Measurements from ENCODE around the gene RXRA. TPM values are rescaled to one million over a fixed set of nuclear protein-coding genes. Genes with fewer than 3 reads are reported as not detected.
A peak's percentile ranks its signal among the peaks of the same experiment; 100 is the strongest.

Gene RXRA
- total and polyA plus RNA-seq, 2 of the 13 experiments (the other 11 are each of a cell fraction or from before 2014, with no cell fraction given), result 18.9 to 29.2 TPM

DNA sequence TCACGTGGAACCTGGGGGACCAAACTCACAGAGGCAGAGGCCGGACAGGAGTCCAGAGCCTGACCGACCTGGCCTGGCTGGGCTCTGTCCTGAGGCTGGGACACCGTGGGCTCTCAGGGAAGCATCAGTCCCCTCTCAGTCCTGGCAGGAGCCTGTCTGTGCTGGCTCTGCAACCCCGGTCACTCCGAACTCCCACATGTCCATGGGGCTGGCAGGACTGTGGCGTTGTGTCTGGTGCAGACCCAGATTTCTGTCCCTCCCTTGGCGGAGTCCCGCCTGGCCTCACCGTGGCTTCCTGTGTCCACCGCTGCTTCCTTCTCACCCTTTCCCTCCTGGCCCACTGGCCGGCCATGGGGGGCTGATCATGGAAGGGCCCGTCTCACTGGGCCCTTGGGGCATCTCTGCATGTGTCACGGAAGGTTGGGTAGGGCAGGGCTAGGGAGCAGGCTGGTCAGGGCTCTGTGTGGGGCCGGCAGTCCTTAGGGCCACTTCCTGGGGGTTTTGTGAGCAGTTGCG lies 68.8 kb downstream of the RXRA start:
- ATAC-seq (no peak), FAIRE-seq (no peak), DNase-seq (ENCODE audit: low spot score) (no peak)
- Histone ChIP-seq H3K79me2 (ENCODE audit: insufficient read depth, low read length) (peaks cover 48% of the 10 kb centered on the region), H3K9ac (ENCODE audit: insufficient read depth, low read depth, low read length) (no peak overlapping the region), H3K27me3 (ENCODE audit: control insufficient read depth in 1 of 2, insufficient read depth in 2 of 2, low read length in 2 of 2) (no peaks in the 10 kb centered on the region), H3K4me2 (ENCODE audit: low read depth, low read length) (no peak overlapping the region), H3K36me3 (replicated peaks in 1 of 2; ENCODE audit: control insufficient read depth in 1 of 2, insufficient read depth in 2 of 2, low read length in 2 of 2) (peaks cover 0 to 3% of the 10 kb centered on the region in 2 experiments; a peak in 1 of 5 replicates), H3K9me3 (ENCODE audit: low read length) (peaks cover 10% of the 10 kb centered on the region), H3K27ac (ENCODE audit: extremely low read length, insufficient read depth, low read length) (no peak overlapping the region), H3K4me3 (replicated peaks in 1 of 3; ENCODE audit: insufficient read depth in 1 of 3, low read depth in 2 of 3, low read length in 3 of 3) (no peak overlapping the region), H2AFZ (ENCODE audit: low read length) (no peak overlapping the region), H4K20me1 (ENCODE audit: insufficient read depth, low read length) (peaks cover 71% of the 10 kb centered on the region), H3K4me1 (ENCODE audit: insufficient read depth, low read length) (no peaks in the 10 kb centered on the region)
- 89% methylated on average over 8 of the region's 16 CpGs for WGBS (ENCODE audit: low lambda C conversion rate)
- ChIA-PET CTCF (ENCODE audit: low intra/inter-chr PET ratio, low total read pairs) (no interaction called here), POLR2A (no interaction called here)
- in situ Hi-C loops (cut with HindIII; ENCODE audit: extremely low pct_ligation_motif_present, low pct_unique_long_range_greater_than_20kb) (no loop called here), intact Hi-C loops (cut with micrococcal nuclease; ENCODE audit: unreplicated experiment) (no loop called here)
- no TSS peak for BruUV-seq (replicated peaks)
- TF ChIP-seq, protein P1, sequence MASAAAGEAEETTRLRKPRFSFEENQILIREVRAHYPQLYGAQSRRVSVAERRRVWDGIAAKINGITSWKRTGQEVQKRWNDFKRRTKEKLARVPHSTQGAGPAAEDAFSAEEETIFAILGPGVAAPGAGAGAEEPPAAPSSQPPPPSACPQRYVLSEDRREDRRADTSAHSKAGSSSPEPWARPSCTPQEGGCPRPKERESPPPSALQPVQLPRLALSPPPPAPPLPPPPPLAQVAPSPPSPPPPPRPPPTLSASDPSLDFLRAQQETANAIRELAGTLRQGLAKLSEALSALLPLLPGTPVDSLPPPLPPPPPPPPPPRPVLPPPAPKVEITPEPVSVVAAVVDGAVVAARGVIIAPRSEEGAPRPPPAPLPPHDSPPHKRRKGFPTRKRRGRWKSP (CRISPR knock-in tag; IDR thresholded peaks at IDR 0.05), result no peak
- TF ChIP-seq, protein P2, sequence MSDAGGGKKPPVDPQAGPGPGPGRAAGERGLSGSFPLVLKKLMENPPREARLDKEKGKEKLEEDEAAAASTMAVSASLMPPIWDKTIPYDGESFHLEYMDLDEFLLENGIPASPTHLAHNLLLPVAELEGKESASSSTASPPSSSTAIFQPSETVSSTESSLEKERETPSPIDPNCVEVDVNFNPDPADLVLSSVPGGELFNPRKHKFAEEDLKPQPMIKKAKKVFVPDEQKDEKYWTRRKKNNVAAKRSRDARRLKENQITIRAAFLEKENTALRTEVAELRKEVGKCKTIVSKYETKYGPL (CRISPR knock-in tag; IDR thresholded peaks at IDR 0.05), result no peak
- TF ChIP-seq CCDC6 (CRISPR knock-in tag; IDR thresholded peaks at IDR 0.05), result no peak

DNA sequence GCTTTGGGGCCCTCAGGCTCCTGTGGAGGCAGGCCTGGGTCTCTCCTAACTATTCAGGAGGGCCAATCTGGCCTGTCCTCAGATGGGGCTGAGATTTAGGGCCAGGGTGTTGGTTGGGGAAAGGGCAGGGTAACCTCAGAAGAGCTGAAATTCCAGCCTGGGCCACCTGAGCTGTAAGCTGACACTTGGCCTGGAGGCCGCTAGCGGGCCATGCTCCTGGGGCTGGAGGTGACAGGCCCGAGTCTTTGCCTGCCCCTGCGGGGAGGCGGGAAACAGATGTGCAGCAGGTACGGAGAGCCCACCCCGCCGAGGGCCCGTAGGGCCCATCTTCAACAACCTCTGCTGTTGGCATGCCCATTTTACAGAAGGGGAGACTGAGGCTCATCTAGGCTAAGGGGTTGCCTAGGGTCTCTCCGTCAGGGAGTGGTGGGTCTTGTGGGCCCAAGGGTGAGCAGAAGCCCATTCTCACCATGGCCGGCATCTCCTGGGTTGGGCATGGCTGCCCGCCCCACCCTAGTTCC lies 69.5 kb downstream of the RXRA start:
- Histone ChIP-seq H4K20me1 (ENCODE audit: insufficient read depth, low read length) (peaks cover 70% of the 10 kb centered on the region), H3K9me3 (ENCODE audit: low read length) (peaks cover 10% of the 10 kb centered on the region), H3K79me2 (ENCODE audit: insufficient read depth, low read length) (peaks cover 48% of the 10 kb centered on the region), H3K4me3 (replicated peaks in 1 of 3; ENCODE audit: insufficient read depth in 1 of 3, low read depth in 2 of 3, low read length in 3 of 3) (no peak overlapping the region), H2AFZ (ENCODE audit: low read length) (no peak overlapping the region), H3K9ac (ENCODE audit: insufficient read depth, low read depth, low read length) (no peak overlapping the region), H3K27me3 (ENCODE audit: control insufficient read depth in 1 of 2, insufficient read depth in 2 of 2, low read length in 2 of 2) (no peaks in the 10 kb centered on the region), H3K36me3 (replicated peaks in 1 of 2; ENCODE audit: control insufficient read depth in 1 of 2, insufficient read depth in 2 of 2, low read length in 2 of 2) (peaks cover 0 to 3% of the 10 kb centered on the region in 2 experiments; a peak in 1 of 5 replicates), H3K4me1 (ENCODE audit: insufficient read depth, low read length) (no peaks in the 10 kb centered on the region), H3K4me2 (ENCODE audit: low read depth, low read length) (no peak overlapping the region), H3K27ac (ENCODE audit: extremely low read length, insufficient read depth, low read length) (no peak overlapping the region)
- DNase-seq (ENCODE audit: low spot score), result no peak
- ATAC-seq, result no peak
- no peak for FAIRE-seq
- ChIA-PET CTCF (ENCODE audit: low intra/inter-chr PET ratio, low total read pairs) (no interaction called here), POLR2A (interaction anchor here (1.5 kb wide), 1 partner anchor 11 kb away, joined by 3 read pairs; no protein-coding TSS in a partner anchor)
- no TSS peak for BruUV-seq (replicated peaks)
- intact Hi-C loops (cut with micrococcal nuclease; ENCODE audit: unreplicated experiment) (no loop called here), in situ Hi-C loops (cut with HindIII; ENCODE audit: extremely low pct_ligation_motif_present, low pct_unique_long_range_greater_than_20kb) (no loop called here)
- peak; percentile 88 for TF ChIP-seq ZNF629 (CRISPR knock-in tag; conservative IDR thresholded peaks at IDR 0.05)
- TF ChIP-seq, protein P3, sequence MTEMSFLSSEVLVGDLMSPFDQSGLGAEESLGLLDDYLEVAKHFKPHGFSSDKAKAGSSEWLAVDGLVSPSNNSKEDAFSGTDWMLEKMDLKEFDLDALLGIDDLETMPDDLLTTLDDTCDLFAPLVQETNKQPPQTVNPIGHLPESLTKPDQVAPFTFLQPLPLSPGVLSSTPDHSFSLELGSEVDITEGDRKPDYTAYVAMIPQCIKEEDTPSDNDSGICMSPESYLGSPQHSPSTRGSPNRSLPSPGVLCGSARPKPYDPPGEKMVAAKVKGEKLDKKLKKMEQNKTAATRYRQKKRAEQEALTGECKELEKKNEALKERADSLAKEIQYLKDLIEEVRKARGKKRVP (CRISPR knock-in tag; IDR thresholded peaks at IDR 0.05), result no peak
- TF ChIP-seq, protein P4, sequence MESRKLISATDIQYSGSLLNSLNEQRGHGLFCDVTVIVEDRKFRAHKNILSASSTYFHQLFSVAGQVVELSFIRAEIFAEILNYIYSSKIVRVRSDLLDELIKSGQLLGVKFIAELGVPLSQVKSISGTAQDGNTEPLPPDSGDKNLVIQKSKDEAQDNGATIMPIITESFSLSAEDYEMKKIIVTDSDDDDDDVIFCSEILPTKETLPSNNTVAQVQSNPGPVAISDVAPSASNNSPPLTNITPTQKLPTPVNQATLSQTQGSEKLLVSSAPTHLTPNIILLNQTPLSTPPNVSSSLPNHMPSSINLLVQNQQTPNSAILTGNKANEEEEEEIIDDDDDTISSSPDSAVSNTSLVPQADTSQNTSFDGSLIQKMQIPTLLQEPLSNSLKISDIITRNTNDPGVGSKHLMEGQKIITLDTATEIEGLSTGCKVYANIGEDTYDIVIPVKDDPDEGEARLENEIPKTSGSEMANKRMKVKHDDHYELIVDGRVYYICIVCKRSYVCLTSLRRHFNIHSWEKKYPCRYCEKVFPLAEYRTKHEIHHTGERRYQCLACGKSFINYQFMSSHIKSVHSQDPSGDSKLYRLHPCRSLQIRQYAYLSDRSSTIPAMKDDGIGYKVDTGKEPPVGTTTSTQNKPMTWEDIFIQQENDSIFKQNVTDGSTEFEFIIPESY (CRISPR knock-in tag; IDR thresholded peaks at IDR 0.05), result 0 out of 2 replicates have a peak, but pooled peaks have one; percentile 39
- WGBS (ENCODE audit: low lambda C conversion rate), result 84% methylated on average over 5 of the region's 12 CpGs
